ENCODE results near the gene WDR86.

DNA sequence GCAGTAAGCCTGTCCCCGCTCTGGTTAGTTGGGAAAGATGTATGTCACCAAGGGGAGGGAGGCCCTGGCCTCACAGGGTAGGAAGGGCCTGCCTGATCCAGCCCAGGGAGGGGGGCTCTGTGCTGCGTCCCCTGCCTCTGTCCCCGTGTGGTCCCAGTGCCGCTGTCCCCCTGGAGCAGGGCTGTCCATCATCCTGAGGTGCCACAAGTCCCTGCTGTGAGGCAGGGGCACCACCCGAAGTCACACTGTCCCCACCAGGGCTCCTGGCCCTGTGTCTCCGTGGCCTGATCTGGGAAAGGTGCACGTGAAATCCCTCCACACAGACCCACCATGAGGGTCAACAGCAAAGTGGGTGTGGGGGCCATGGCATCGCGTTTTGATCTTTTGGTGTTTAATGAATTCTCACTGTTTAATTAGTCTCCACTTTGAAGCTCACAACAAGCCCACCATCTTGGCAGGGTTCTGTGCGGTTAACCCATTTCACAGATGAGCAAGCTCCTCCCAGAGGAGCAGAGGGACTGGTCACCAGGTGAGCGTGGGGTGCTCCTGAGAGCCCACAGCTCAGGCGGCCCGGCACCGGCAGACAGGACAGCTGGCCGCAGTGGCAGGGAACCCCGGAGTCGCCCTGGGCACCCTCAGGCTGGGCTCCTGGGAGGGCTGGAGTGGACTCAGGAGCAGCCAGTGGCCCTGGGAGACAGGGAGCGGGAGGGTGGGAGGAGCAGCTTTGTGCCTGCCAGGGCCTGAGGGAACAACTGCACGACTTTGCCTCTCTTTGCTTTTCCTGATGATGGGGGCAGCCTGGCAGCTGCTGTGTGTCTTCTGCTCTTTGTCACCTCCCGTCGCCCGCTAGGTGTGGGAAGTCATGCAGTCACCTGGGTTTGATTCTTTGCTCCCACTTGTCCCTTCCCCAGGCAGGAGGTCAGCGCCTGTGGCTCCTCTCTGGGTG is 42.1 kb upstream of the WDR86 start:
- TF ChIP-seq, protein P1, sequence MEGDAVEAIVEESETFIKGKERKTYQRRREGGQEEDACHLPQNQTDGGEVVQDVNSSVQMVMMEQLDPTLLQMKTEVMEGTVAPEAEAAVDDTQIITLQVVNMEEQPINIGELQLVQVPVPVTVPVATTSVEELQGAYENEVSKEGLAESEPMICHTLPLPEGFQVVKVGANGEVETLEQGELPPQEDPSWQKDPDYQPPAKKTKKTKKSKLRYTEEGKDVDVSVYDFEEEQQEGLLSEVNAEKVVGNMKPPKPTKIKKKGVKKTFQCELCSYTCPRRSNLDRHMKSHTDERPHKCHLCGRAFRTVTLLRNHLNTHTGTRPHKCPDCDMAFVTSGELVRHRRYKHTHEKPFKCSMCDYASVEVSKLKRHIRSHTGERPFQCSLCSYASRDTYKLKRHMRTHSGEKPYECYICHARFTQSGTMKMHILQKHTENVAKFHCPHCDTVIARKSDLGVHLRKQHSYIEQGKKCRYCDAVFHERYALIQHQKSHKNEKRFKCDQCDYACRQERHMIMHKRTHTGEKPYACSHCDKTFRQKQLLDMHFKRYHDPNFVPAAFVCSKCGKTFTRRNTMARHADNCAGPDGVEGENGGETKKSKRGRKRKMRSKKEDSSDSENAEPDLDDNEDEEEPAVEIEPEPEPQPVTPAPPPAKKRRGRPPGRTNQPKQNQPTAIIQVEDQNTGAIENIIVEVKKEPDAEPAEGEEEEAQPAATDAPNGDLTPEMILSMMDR (IDR thresholded peaks at IDR 0.05), result no peak
- TF ChIP-seq EP300 (IDR thresholded peaks at IDR 0.05), result no peak

Measured in esophagus muscularis mucosa (tissue), 3 donors.